Body of pancreas (tissue), 4 donors: ENCODE results near the gene FASTK. TPM values are rescaled to one million over a fixed set of nuclear protein-coding genes. Genes with fewer than 3 reads are reported as not detected.

Experiments
- ATAC-seq: fragments of 150-250 bp; one replicate; pipeline ENCODE4 v1.9.1; 2016
- DNase-seq, 4 donors: peaks; one replicate each; pipeline ENCODE4 v3.0.0-alpha.2; 2019
- H3K27ac ChIP-seq, 4 donors: fragments of 200-600 bp; sonication (generic); 1 replicate in 3 of 4; 2 replicates in 1 of 4; pipeline versions ENCODE4 v1.5.1 to v1.6.1; 2016 to 2019; ENCODE audit warnings: mild to moderate bottlenecking in 1 of 4, mixed read lengths in 1 of 4, moderate library complexity in 1 of 4
- H3K27me3 ChIP-seq, 2 donors: fragments of 200-600 bp; sonication (generic); one replicate each; pipeline ENCODE4 v1.6.0; 2016; ENCODE audit warnings: mild to moderate bottlenecking in 1 of 2
- H3K36me3 ChIP-seq, 2 donors: fragments of 200-600 bp; sonication (generic); replicated peaks in 1 of 2; 2 replicates each; pipeline ENCODE4 v1.5.1; 2016; ENCODE audit warnings: low read depth in 2 of 2; ENCODE audit not compliant: insufficient read depth in 1 of 2
- H3K4me1 ChIP-seq: fragments of 200-600 bp; sonication (generic); one replicate; pipeline ENCODE4 v1.6.0; 2016
- H3K4me3 ChIP-seq, 2 donors: fragments of 200-600 bp; sonication (generic); 1 replicate in 1 of 2; 2 replicates in 1 of 2; pipeline ENCODE4 v1.5.1; 2016 to 2019
- H3K9me3 ChIP-seq, 3 donors: fragments of 200-600 bp; sonication (generic); 1 replicate in 2 of 3; 2 replicates in 1 of 3; pipeline ENCODE4 v1.5.1; 2016
- POLR2A ChIP-seq, 3 donors: fragments of 450-650 bp; IDR thresholded peaks; one replicate each; pipeline ENCODE4 v1.6.1; 2016; ENCODE audit warnings: antibody characterized with exemption in 3 of 3, mild to moderate bottlenecking in 2 of 3
- WGBS, 2 donors: methylation state at CpG; one replicate each; pipeline ENCODE4 v1.1.5; 2017; 5-methylcytosine and 5-hydroxymethylcytosine counted together
- intact Hi-C: fragments of 100-400 bp; cut with DNase I; formaldehyde crosslinking; loops from one replicate; pipeline ENCODE4 v1.15.1; 2023
- total RNA-seq, 2 donors: library from RNA; depleted of rRNA; stranded (reverse); fragments of >200 nt; gene quantifications; one replicate each; pipeline ENCODE4 v1.1.0, GENCODE V29; 2016
- TF ChIP-seq, protein P1 (sequence below), 7 experiments: fragments of 450-650 bp in 4 of 7; fragments of 200-600 bp in 3 of 7; sonication (generic) in 3 of 7; IDR thresholded peaks; one replicate each; pipeline ENCODE4 v1.5.1; 2016 to 2019; ENCODE audit warnings: antibody characterized with exemption in 7 of 7

FASTK gene
- total RNA-seq, 2 donors from 2014 or later, result 60.7 to 201 TPM

DNA sequence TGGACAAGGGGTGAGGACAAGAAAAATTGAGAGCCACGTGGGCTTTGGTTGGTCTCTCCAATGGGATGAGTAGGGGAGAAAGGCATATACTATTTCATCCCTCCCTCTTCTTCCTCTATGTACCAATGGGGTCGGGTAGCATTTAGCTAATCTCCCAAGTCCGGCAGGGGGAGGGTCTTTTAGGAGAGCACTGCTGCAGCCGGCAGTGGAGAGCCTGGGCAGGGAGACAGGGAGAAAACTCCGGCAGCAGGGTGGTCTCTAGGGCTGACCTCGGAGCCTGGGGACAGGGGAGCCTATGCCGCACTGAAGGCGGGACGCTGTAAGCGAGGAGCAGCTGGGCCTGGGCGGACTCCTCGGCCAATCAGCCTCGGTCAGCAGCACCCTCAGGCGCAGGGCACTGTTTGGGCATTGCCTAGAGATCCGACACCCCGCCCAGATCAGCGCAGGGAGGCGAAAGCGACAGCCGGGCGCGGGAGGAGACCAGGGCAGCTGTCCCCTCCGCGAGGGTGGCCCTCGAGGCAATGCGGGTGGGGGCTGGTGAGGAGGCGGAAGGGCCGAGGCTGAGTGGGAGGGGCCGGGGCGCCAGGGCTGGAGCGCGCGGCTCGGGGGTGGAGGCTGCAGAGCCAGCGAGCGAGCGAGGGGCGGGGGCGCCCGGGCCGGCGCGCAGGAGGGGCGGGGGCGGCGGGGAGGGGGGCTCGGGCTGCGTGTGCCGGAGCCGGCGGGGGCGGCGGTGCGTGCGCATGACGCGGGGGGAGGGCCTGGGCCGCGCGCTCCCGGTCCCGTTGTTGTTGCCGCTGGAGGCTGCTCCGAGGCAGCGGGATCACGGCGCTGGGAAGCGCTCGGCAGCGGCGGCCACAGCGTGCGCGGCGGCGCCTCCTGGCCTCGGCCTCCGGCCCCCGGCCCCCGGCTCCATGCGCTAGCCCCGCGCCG lies 5.3 kb upstream of the FASTK start, which contains the start of gene AGAP3:
AGAP3 (plus strand) TSS at position 785 of the 930 bp plus-strand sequence. CDS start 267 bp downstream, outside the sequence.
- 1% methylated on average over 5 to 45 of the region's 84 CpGs for WGBS, 2 donors
- Histone ChIP-seq H3K27me3 (no peaks in the 10 kb centered on the region), H3K36me3 (no peaks in the 10 kb centered on the region), H3K9me3 (no peaks in the 10 kb centered on the region), H3K4me1 (peaks cover 79% of the 10 kb centered on the region), H3K4me3 (peak within 1 kb of the TSS; percentile 83 to 84), H3K27ac (peak within 1 kb of the TSS; percentile 87 to 92 (median 88))
- peak; percentile 71 for ATAC-seq
- peak; percentile 90 to 94 (median 92) for DNase-seq
- intact Hi-C loops, result no loop called here
- TF ChIP-seq POLR2A (IDR thresholded peaks at IDR 0.05), result peak; percentile 67 to 86 (median 83)
- TF ChIP-seq, protein P1, sequence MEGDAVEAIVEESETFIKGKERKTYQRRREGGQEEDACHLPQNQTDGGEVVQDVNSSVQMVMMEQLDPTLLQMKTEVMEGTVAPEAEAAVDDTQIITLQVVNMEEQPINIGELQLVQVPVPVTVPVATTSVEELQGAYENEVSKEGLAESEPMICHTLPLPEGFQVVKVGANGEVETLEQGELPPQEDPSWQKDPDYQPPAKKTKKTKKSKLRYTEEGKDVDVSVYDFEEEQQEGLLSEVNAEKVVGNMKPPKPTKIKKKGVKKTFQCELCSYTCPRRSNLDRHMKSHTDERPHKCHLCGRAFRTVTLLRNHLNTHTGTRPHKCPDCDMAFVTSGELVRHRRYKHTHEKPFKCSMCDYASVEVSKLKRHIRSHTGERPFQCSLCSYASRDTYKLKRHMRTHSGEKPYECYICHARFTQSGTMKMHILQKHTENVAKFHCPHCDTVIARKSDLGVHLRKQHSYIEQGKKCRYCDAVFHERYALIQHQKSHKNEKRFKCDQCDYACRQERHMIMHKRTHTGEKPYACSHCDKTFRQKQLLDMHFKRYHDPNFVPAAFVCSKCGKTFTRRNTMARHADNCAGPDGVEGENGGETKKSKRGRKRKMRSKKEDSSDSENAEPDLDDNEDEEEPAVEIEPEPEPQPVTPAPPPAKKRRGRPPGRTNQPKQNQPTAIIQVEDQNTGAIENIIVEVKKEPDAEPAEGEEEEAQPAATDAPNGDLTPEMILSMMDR (IDR thresholded peaks at IDR 0.05), result no peak

DNA sequence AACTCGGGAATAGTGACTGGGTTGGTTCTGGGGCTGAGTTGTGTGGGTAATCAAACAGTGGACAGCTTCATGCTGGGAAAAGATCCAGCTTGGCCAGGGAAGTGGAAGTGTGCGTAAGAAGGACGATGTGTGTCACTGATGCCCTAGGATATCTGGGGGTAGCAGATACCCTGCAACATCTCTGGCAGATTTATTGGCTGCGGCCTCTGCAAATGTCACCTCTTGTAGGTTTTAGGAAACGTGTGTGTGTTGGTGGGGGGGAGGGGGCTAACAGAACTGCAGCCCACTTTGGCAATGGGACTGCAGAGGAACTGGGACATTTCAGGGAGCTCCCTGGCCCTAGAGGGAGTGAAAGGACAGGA lies 4.7 kb upstream of the FASTK start:
- TF ChIP-seq POLR2A (IDR thresholded peaks at IDR 0.05), result no peak
- TF ChIP-seq, protein P1 (IDR thresholded peaks at IDR 0.05), result no peak
- H3K4me1 ChIP-seq, result peaks cover 75% of the 10 kb centered on the region
- peak in 3 of 4 donors; percentile 48 to 66 (median 62) for DNase-seq
- peak overlapping the region; percentile 80 to 92 (median 85) for H3K27ac ChIP-seq
- no peak overlapping the region for H3K4me3 ChIP-seq
- 24 to 31% methylated on average over 5 of the region's 5 CpGs for WGBS, 2 donors
- no peaks in the 10 kb centered on the region for H3K36me3 ChIP-seq
- ATAC-seq, result no peak
- H3K27me3 ChIP-seq, result no peaks in the 10 kb centered on the region
- no peaks in the 10 kb centered on the region for H3K9me3 ChIP-seq
- intact Hi-C loops, result no loop called here

DNA sequence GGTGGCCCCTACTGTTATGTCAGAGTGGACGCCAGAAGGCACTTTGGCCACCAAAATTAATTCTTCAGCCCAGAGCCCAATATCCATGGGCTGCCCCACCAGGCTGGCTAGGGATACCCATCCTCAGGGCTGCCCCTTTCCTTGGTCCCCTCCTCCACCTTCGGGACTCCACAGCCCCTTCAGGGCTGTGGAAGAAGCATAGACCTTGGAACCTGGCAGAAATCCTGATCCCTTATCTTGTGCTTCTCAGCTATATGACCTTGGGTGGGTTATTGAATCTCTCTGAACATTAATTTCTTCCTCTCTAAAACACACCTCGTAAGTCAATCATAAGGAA lies 3.2 kb upstream of the FASTK start:
- no peak for ATAC-seq
- DNase-seq, result no peak
- Histone ChIP-seq H3K4me1 (peaks cover 73% of the 10 kb centered on the region), H3K36me3 (no peaks in the 10 kb centered on the region), H3K27me3 (no peaks in the 10 kb centered on the region), H3K4me3 (peak overlapping the region; percentile 82 to 87), H3K27ac (peak overlapping the region in 3 of 4 donors; percentile 89 to 92 (median 90)), H3K9me3 (no peaks in the 10 kb centered on the region)
- intact Hi-C loops, result no loop called here
- 4 to 10% methylated on average over 2 to 3 of the region's 3 CpGs for WGBS, 2 donors
- no peak for TF ChIP-seq POLR2A (IDR thresholded peaks at IDR 0.05)
- TF ChIP-seq, protein P1 (IDR thresholded peaks at IDR 0.05), result no peak

DNA sequence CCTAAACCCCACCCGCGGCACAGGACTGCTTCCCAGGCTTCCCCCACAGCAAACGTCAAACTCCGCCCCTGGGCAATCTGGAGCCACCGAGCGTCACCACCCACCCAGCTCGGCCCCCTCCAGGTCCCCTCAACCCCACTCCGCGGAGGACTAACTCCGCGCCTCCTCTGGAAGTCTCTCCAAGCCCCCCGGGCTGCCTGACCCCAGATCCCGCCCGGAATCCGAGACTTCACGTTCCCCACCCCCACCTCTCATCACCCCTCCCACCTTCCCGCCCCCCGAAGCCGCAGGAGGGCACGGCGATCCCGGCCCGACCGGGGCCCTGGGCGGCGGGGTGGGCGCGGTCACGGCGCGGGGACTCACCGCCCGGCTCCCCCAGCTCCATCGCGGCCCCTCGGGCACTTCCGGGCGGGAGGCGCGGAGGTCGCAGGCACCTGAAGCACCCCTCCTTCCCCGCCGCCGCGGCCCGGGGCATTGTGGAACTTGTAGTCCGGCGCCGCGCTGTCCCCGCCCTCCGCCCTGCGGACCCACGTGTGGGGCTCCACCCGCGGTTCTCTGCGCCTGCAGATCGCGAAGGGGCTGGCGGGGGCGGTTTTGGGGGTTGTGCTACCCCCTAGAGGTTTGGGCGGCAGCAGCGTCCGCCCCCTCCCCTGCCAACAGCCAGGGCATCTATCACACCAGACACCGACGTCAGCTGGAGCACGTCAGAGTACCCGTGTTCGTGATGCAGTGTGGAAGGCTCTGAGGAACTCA lies 2.6 kb upstream of the FASTK start, which contains the start of gene TMUB1:
TMUB1 (minus strand) TSS at position 423 of the 753 bp plus-strand sequence. CDS start 930 bp downstream, outside the sequence.
- Histone ChIP-seq H3K4me3 (peak within 1 kb of the TSS; percentile 82 to 87), H3K27me3 (no peaks in the 10 kb centered on the region), H3K4me1 (peaks cover 73% of the 10 kb centered on the region), H3K27ac (peak within 1 kb of the TSS; percentile 76 to 92 (median 90)), H3K9me3 (no peaks in the 10 kb centered on the region), H3K36me3 (no peaks in the 10 kb centered on the region)
- intact Hi-C loops, result no loop called here
- ATAC-seq (peak; percentile 12), DNase-seq (peak; percentile 77 to 80 (median 78))
- WGBS, 2 donors, result 1 to 3% methylated on average over 21 to 67 of the region's 69 CpGs
- peak in 2 of 3 donors; percentile 25 to 54 for TF ChIP-seq POLR2A (IDR thresholded peaks at IDR 0.05)
- TF ChIP-seq, protein P1 (IDR thresholded peaks at IDR 0.05), result no peak
